GM10248 (cell line): ENCODE results near the gene RSRC2.
"Not testable (repeated sequence)": the region's sequence is repeated elsewhere in the genome, so short reads cannot be mapped to it uniquely, and the experiment has no call there.

Source experiments
- CTCF ChIA-PET: fragments of 300-600 bp; sonication (Branson Sonifier 250); formaldehyde crosslinking; extraction: SDS; loops from one replicate; lab custom pipeline; 2021; ENCODE audit warnings: antibody characterized with exemption; lab: Yijun Ruan, JAX
- POLR2A ChIA-PET: fragments of 350-650 bp; sonication (Branson Sonifier 250); formaldehyde crosslinking; extraction: SDS; loops from one replicate; lab custom pipeline; 2020; ENCODE audit warnings: antibody characterized with exemption; lab: Yijun Ruan, JAX
- DNase-seq: peaks from one replicate; pipeline ENCODE4 v3.0.0; 2012; ENCODE audit errors: extremely low spot score
- CTCF ChIP-seq: IDR thresholded peaks from 2 replicates; pipeline ENCODE4 v1.5.1; 2012; ENCODE audit warnings: mild to moderate bottlenecking, low read depth; ENCODE audit errors: extremely low read depth, missing control alignments, control extremely low read depth

Gene RSRC2

GRCh38 chr12:122515275-122515674 is 11.5 kb downstream of the RSRC2 start:
- ChIA-PET CTCF (interaction anchor here (4.3 kb wide), 1 partner anchor 14 kb away, joined by 22 read pairs; the partner anchor contains the start of gene ZCCHC8), POLR2A (interaction anchor here (1.5 kb wide), 2 partner anchors 11 to 14 kb away, joined by 6 to 7 read pairs; partner anchors contain the start of genes KNTC1, RSRC2 and ZCCHC8)
- no peak for DNase-seq
- no peak for TF ChIP-seq CTCF

GRCh38 chr12:122513660-122514059 is 13.1 kb downstream of the RSRC2 start:
- no peak for DNase-seq
- TF ChIP-seq CTCF = no peak
- ChIA-PET POLR2A (interaction anchor here (1.5 kb wide), 1 partner anchor 13 kb away, joined by 7 read pairs; the partner anchor contains the start of genes KNTC1 and RSRC2), CTCF (interaction anchor here (2.7 to 4.3 kb wide), 2 partner anchors 10 to 12 kb away, joined by 6 to 22 read pairs; partner anchors contain the start of gene ZCCHC8)

GRCh38 chr12:122513028-122513427 is 13.7 kb downstream of the RSRC2 start:
- DNase-seq = not testable (repeated sequence)
- POLR2A ChIA-PET = interaction anchor here (0.6 to 4.0 kb wide), 4 partner anchors 9 to 54 kb away, joined by 3 to 18 read pairs (median 4); partner anchors contain the start of genes KNTC1, RSRC2 and ZCCHC8
- CTCF ChIA-PET = interaction anchor here (2.7 to 4.3 kb wide), 2 partner anchors 10 to 12 kb away, joined by 6 to 22 read pairs; partner anchors contain the start of gene ZCCHC8

GRCh38 chr12:122508163-122508562 is 18.6 kb downstream of the RSRC2 start:
- CTCF ChIA-PET = interaction anchor here (1.2 to 1.9 kb wide), 2 partner anchors 18 to 109 kb away, joined by 3 to 4 read pairs; no protein-coding TSS in a partner anchor
- POLR2A ChIA-PET = interaction anchor here (1.1 to 1.6 kb wide), 2 partner anchors 10 to 19 kb away, joined by 3 to 4 read pairs; partner anchors contain the start of genes KNTC1 and RSRC2
- TF ChIP-seq CTCF = no peak
- no peak for DNase-seq

- ChIA-PET CTCF (no interaction called here), POLR2A (interaction anchor here (1.0 kb wide), 1 partner anchor 13 kb away, joined by 3 read pairs; no protein-coding TSS in a partner anchor)
These were observed 20.3 kb downstream of the RSRC2 start for GRCh38 chr12:122506393-122506938.

GRCh38 chr12:122505419-122506051 is 21.2 kb downstream of the RSRC2 start:
- ChIA-PET POLR2A (interaction anchor here (0.7 to 1.0 kb wide), 2 partner anchors 14 to 39 kb away, joined by 3 read pairs; no protein-coding TSS in a partner anchor), CTCF (interaction anchor here (2.5 kb wide), 1 partner anchor 14 kb away, joined by 10 read pairs; no protein-coding TSS in a partner anchor)
- no peak for DNase-seq
- no peak for TF ChIP-seq CTCF

More at GRCh38 chr12:122506393-122506938, 20.3 kb downstream of the RSRC2 start:
- no peak for TF ChIP-seq CTCF
- DNase-seq = no peak
